ENCODE measurements around the gene ELP5.

Gene ELP5

DNA sequence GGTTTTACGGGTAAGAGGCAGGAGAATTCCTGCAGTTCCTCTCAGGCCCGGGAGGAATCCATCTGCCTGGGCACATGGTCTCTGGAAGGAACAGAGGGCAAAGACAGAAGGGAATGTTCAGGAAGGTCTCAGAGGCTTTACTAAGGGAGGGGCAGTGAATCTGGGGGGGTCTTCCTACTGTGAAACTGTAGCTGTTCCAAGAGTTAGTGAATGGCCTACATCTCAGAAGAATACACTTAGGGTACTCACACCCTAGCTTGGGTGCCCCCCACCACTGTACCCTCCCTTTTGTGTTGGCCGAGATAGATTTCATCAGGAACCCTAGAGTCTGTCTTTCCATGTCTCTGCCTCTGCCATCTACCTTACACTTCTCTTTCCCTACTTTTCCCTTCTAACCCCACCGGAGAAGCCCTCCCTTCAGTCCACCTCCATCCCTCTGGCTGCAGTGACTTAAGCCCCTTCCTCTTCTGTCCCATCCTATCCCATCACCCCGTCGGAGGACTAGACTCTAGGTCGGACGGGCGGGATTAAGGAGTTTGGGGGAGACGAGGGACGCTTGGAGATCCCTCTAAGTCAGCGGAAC is 32.7 kb upstream of the ELP5 start:
- DNase-seq: no peak

DNA sequence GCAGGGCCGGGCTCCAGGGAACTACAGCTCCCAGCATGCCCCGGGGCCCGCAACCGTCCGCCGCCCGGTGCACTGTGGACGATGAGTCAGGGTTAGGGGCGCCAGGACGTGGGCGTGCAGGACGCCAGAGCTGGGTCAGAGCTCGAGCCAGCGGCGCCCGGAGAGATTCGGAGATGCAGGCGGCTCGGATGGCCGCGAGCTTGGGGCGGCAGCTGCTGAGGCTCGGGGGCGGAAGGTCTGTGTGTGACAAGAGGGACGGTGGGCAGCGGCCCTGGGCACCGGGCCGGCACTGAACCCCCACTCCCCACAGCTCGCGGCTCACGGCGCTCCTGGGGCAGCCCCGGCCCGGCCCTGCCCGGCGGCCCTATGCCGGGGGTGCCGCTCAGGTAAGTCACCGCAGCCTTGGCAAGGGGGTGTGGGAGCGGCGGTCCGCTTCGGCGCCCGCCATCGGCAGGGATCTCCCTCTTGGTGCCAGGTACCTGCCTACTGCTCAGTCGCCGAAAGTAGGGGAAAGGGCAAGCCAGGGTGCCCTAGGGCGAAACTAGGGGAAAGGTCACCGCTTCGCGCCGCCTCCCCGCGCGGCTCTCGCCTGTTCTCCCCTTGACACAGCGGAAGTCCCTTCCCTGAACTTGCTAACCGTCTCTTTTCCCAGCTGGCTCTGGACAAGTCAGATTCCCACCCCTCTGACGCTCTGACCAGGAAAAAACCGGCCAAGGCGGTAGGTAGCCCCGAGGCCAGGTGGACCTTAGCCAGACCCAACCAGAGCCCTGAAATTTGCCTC is 32.0 kb upstream of the ELP5 start, which contains the start of the genes ACADVL and DLG4:
ACADVL (plus strand) TSS at position 127 of the 781 bp plus-strand sequence; CDS start at position 174, 47 bp downstream.
DLG4 (minus strand) TSS at position 25 of the 781 bp plus-strand sequence.
- DNase-seq: peak; percentile 50 to 73 (median 58)

DNA sequence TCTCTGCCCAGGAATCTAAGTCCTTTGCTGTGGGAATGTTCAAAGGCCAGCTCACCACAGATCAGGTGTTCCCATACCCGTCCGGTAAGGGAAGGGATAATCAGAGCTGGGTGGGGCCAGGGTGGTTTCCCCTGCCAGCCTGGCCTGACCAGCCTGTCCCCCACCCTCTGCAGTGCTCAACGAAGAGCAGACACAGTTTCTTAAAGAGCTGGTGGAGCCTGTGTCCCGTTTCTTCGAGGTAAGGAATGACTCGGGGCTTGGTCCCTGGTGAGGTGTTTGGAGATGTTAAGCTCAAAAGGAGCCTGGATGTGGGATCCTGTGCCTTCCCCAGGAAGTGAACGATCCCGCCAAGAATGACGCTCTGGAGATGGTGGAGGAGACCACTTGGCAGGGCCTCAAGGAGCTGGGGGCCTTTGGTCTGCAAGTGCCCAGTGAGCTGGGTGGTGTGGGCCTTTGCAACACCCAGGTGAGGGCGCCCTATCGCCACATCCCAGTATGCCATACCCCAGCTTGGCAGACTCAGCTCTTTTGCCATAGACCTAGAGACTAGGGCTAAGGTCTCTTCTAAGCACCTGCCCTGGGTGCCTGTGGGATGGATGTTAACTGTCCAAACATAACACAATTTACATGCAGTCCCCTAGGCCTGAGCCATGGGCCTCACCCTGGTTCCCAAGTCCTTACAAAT is 31.3 kb upstream of the ELP5 start:
- peak in 2 of 3 experiments; percentile 14 to 41 for DNase-seq

DNA sequence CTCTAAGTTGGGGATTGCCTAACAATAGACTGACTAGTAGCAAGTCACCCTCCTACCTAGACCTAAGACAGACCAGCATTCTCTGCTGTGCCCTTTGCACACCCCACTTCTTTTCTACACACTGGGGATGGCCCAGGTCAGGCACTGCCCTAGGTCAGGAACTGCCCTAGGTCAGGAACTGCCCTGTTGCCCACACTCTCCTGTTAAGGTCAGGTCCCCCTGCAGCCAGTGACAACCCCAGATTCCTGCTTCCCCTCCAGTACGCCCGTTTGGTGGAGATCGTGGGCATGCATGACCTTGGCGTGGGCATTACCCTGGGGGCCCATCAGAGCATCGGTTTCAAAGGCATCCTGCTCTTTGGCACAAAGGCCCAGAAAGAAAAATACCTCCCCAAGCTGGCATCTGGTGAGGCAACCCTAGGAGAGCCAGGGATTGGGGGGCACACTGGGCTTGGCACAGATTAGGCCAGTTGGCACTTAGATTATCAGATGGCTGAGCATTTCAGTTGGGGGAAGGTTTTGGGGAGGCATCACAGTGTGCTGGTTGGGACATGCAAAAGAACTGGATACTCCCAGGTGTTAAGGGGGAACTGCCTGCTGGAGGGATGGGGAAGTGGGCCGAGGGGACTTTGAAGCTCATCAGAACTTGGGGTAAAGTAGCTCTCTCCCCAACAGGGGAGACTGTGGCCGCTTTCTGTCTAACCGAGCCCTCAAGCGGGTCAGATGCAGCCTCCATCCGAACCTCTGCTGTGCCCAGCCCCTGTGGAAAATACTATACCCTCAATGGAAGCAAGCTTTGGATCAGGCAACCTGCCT is 30.5 kb upstream of the ELP5 start:
- peak in 1 of 3 experiments; percentile 19 for DNase-seq

DNA sequence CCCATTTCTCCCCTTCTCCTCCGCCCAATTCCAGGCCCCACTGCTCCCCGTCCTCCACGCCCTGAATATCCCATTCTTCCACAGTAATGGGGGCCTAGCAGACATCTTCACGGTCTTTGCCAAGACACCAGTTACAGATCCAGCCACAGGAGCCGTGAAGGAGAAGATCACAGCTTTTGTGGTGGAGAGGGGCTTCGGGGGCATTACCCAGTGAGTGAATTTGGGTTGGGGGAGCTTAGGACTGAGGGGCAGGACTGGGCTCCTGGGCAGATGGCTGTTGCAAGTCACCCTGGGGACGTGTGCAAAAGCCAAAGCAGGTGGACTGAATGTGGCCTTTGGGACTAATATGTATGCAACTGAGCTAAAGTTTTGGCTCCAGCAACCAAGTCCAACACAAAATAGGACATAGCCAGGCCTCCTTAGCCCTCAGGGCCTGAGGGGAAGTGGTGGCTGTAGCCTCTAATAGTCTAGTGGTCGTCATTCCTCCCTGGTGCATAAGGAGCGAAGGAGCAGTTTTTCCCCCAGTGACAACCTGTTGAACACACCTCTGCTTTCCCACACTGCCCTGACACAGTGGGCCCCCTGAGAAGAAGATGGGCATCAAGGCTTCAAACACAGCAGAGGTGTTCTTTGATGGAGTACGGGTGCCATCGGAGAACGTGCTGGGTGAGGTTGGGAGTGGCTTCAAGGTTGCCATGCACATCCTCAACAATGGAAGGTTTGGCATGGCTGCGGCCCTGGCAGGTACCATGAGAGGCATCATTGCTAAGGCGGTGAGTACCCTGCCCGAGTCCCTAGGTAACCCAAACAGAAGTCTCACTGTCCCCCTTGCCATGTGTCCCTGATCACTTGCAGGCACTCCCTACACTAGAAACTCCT is 29.7 kb upstream of the ELP5 start:
- no peak for DNase-seq

DNA sequence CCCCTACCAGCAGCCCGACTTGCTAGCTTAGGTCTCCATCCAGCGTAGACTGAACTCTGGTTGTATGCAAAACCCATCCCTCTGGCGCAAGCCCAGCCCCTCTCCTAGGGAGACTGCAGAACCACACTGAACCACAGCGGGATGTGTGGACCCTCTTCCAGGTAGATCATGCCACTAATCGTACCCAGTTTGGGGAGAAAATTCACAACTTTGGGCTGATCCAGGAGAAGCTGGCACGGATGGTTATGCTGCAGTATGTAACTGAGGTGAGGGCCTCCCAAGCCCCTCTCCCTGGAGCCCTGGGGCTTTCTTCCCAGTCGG is 29.1 kb upstream of the ELP5 start:
- DNase-seq: peak in 1 of 3 experiments; percentile 5

DNA sequence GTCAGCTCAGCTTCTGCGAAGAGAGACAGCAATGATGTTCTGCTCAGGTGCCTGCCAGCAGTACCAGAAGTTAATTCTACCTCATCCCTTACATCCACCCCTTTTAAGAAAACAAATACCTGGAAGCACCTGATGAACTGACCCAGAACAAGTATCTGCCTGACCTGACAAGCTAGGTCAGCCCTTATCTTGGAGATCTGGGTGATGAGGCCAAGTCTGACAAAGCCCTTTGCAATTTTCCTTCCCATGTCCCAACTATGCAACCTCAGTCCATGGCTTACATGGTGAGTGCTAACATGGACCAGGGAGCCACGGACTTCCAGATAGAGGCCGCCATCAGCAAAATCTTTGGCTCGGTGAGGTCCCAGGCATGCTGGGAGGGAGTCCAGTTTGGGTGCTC is 28.6 kb upstream of the ELP5 start:
- DNase-seq: no peak

DNA sequence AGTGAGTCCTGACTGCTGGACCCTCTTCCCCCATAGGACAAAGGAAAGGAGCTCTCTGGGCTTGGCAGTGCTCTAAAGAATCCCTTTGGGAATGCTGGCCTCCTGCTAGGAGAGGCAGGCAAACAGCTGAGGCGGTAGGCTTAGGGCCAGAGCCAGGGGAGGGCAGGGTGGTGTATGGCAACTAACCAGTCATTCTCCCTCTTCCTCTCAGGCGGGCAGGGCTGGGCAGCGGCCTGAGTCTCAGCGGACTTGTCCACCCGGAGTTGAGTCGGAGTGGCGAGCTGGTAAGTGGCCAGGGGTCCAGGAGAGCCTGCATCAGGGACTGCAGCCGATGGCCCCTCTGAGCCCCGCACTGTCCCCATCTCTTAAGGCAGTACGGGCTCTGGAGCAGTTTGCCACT is 27.9 kb upstream of the ELP5 start:
- DNase-seq: no peak

DNA sequence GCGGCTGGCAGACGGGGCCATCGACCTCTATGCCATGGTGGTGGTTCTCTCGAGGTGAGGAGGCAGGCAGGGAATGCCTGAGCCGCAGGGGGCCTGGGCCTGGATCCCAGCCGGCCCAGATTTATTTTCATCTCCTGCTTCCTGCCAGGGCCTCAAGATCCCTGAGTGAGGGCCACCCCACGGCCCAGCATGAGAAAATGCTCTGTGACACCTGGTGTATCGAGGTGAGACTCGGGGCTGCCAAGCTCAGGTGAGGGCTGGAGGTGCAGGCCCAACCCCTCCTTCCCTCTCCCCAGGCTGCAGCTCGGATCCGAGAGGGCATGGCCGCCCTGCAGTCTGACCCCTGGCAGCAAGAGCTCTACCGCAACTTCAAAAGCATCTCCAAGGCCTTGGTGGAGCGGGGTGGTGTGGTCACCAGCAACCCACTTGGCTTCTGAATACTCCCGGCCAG is 27.3 kb upstream of the ELP5 start:
- no peak for DNase-seq

DNA sequence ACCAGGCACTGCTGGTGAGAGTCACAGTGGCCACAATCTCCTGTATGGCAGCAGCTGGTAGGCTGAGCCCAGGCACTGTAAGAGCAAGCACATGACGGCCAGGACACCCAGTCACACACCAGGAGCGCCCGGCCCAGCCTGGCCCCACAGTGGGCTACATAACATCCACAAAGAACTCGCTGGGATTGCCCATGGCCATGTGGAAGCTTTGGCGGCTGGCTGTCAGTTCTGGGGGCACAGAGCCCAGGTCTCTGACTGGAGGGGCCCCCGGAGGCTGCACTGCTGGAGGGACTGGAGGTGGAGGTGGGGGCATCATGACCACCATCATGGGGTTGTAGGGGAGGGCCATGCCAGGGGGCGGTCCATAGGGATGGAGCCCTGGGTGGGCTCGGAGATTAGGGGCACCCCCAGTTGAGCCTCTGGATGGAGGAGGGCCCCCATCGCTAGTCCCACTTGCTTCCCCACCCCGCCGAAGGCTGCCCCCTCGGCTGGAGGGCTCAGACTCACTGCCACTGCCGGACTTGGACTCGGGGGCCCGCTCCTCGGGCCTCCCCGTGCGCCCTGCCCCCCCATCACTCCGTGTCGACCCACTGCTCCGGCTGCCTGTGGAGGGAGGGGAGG is 26.2 kb upstream of the ELP5 start:
- no peak for DNase-seq

DNA sequence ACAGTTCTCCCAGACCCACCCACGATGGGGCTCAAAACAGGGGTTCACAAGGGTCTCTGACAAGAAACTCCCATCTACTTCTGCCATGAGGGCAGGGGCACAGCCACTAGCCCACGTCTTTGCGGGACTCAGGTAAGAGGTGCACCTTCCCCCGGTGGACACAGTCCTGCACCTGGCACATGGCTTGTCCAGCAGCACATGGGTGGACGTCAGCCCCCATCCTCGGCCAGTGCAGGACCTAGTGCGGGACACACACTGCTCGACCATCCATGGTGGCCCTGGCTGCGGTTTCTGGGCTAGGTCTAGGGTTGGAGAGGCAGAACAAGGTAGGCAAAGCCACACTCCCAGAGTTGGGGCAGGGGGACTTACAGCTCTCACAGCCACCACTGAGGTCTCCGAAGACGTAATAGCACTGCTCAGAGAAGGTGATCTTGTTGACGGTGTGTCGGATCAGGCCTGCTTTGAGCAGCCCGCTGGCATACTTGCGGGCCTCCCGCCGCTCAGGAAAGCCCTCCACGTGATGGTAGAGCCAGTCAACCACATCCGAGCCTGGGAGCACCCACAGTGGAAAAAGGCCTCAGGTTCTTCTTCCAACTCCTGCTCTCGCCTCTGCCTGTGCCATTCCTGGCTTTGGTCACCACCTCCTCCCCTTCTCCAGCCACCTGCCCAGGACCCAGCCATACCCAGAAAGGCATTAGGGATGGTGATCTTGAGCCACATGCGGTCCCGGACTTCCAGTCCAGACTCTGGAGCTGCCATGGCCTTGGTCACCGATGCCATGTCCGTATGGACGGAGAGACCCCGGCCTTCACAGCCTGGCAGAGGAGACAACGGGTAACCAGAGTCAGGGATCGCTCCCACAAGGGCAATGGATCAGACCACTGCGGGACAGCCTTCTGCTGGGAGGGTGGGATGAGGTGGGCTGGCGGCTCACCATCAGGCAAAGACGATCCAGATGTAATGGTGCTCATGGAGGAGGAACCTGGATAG is 25.0 kb upstream of the ELP5 start:
- no peak for DNase-seq

DNA sequence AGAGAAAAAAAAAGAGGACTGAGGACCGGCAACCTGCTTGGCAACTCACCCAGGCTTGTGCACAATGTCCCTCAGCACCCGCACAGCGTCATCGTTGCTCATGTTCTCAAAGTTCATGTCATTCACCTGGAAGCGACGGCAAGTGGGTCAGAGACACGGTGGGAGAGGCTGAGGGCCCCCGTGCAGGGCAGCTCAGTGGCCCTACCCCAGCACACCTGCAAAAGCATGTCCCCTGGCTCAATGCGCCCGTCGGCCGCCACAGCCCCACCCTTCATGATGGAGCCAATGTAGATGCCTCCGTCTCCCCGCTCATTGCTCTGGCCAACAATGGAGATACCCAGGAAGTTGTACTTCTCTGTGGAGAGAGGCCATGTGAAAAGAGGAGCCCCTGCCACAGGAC is 23.1 kb upstream of the ELP5 start:
- DNase-seq: no peak

DNA sequence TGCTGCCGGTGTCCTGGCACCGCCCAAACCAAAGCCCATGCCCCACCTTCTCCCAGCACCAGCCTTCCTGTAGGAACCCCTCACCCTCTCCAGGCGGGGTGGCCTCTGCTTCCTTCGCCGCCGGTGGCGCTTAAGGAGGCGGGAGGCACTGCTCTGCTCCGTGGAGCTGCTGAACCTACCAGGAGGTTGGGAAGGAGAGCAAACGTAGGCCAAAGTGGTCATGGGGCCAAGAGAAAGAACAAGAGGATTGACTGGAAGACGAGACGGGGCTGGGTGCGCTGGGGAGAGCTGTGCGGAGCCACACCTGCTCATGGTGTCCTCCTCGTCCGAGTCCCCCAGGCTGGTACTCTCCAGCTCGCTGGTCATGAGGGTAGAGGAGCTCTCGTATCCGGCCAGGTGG is 22.5 kb upstream of the ELP5 start:
- DNase-seq: no peak

DNA sequence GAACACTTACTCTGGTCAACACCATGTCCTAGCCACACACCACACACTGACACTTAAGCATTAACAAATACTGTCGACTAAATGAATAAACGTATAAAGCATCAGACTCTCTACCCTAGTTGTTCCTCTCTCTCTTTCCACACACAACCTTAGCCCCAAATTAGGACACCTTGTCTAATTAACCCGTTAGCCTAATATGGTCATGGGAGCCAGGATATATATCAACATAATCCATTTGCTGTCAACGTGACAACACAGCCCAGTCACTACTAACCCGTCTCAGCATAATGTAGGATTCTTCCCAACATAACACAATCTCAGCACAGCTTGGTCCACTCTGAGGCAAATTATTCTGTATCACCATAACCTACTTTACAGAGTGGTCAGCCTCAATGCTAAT is 19.9 kb upstream of the ELP5 start:
- DNase-seq: no peak

DNA sequence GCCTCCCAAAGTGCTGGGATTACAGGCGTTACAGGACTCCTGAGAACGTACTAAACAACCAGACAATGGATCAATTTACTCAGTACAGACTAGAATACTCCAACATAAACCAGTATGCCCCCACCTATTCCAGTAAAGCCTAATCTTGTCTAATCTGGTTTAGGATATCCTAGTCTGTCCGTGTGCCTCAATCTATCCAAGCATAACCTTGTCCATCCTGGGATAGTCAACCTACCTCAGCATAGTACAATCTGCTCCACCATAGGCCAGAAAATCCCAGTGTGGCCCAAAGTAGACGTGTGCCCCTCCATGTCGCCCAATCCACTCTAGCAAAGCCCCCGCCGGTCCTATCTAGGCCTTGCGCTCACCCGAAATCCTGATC is 18.3 kb upstream of the ELP5 start:
- DNase-seq: no peak

DNA sequence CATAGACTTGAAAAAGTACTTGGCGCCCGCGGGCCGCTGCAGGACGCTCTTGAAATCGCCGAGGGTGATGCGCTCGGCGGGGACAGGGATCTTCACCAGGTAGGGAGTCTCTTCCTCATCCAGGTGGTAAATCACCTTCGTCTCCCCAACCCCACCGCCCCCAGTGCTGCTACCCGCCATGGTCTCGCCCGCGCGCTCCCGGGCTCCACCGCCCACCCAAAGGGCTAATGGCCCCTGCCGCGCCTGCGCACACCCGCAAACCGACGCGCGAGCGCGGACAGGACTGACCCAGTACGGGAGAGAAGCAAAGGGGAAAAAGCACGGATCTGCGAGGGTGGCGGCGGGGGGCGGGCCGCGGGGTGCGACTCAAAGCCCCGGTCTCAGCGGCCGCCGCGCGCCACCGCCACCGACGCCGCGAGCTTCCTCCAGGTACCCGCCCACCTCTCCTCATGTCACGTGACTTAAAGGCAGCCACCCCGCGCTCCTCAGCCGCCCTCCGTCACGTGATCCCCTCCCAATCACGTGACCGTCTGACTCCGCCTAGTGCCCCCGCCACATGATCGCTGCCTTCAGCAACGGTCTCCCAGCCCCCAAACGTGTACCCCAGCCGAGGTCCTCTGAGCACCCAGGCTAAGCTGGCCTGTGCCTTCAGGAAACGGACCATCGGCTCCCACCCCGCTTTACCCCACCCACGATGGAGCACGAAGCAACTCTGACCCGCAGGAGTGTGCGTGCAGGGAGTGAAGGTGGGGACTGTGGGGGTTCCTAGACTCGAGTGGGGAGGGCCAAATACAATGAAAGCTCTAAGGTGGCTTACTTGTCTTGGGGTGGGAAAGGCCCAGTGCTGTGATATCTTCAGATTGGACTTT is 17.7 kb upstream of the ELP5 start, which contains the start of gene DVL2:
DVL2 (minus strand) TSS at position 435 of the 869 bp plus-strand sequence; CDS start at position 180, 255 bp downstream.
- peak; percentile 84 to 90 (median 88) for DNase-seq

DNA sequence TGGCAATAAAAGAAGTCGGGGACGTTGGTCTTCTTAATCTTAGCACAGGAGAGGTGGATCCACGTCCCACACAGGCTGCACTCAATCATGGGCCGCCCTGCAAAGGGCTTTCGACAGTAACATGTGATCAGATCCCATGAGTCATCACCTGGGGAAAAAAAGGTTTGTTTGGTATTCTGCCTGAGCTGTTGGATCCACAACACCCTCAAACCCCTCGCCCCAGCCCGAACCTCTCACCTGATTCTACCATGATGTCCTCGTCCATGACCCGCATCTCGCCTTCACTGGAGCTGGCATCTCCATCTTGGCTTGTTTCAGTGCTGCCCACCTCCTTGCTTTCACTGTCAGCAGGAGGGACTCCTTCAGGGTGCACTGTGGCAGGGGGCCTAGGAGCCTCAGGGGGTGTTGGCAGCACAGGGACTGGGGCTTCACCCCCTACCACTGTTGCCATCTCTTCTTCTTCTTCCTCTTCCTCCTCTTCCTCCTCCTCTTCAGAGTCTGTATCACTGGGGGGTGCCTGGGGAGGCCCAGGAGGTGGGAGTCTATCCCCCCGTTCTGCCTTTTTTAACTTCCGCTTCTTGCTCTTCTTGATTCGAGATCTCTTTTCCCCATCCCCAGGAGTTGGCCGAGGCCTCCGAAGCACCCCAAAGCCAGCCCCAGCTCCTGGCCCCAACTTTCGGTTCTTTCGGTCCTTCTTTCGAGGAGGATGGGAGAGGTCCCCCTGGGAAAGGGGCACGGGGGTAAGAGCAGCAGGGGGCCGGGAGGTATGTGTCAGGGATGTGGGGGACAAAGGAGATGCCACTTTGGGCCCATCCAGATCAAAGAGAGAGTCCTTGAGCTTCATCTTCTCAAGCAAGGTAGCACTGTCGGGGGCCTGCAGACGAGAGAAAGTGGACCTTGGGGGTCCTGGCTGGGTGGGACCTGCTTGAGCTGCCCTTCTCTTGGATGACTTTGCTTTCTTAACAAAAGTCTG is 16.0 kb upstream of the ELP5 start:
- no peak for DNase-seq

DNA sequence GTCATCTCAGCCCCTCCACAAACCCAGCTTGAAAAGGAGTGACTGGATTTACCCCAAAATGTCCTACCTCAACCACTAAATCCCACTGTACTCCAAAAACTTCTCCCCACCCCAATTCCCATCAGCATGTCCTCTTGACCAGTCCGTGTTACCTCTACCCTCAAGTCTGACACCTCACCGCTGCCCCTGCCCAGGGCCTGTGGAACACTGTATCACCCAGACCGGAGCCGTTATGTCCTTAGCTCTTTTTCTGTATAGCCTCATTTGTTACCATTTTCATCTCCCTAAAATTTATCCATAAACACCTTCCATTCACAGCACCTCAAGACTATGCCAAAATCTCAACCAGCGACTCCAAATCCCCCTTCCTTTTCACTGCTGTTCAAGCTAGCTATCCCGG is 15.2 kb upstream of the ELP5 start:
- DNase-seq: no peak
